A549 (cell line): ENCODE measurements around the gene MAML2.

Experiments
- CTCF ChIP-seq: fragments of >200 bp; sonication (Bioruptor Twin); formaldehyde crosslinking; IDR thresholded peaks from 3 replicates; pipeline ENCODE4 v1.5.1; 2016
- ESRRA ChIP-seq: fragments of 150-350 bp; IDR thresholded peaks from 2 replicates; pipeline ENCODE4 v1.6.1; 2014; ENCODE audit warnings: mild to moderate bottlenecking, low read length, borderline replicate concordance
- HMGXB4 ChIP-seq: fragments of 250-450 bp; sonication (Bioruptor Pico); IDR thresholded peaks from 2 replicates; pipeline ENCODE4 v1.5.0; 2021; ENCODE audit warnings: mild to moderate bottlenecking, moderate library complexity, borderline replicate concordance
- REST ChIP-seq: fragments of 200-600 bp; sonication (generic); IDR thresholded peaks from 2 replicates; pipeline ENCODE4 v1.6.1; 2016; ENCODE audit warnings: antibody characterized with exemption, mild to moderate bottlenecking, moderate library complexity

- no peak for TF ChIP-seq REST
- TF ChIP-seq CTCF: no peak
- TF ChIP-seq HMGXB4 (CRISPR knock-in tag): no peak
- TF ChIP-seq ESRRA: no peak
These were observed 240.3 kb downstream of the MAML2 start for GRCh38 chr11:96102664-96103078.
